ENCODE measurements around the gene PLXNA4. TPM values are rescaled to one million over a fixed set of nuclear protein-coding genes. Genes with fewer than 3 reads are reported as not detected.

The PLXNA4 gene
- total RNA-seq, 1 experiment from 2014 or later = 0.81 TPM

DNA sequence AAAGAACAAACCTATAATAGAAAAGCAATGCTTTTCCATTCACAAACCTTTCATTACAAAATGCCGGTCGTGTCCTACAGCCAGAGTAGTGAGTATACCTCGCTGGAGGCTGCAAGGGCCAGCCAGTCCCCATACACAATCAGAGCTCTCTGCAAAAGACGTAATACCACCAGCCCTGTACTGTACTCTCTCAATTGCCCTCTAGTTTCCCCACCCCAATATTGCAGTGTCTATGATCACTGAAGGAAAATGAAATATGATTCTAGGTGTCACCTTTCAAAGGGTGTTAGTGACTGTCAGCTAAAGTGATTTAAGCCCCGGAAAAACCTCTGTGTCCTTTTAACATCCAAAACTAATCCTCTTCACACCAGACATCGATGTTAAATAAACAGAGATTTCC is 24.8 kb downstream of the PLXNA4 start:
- DNase-seq (ENCODE audit: low spot score) = no peak
- Mint-ChIP-seq H3K27ac (no peak overlapping the region), H3K4me1 (peaks cover 17% of the 10 kb centered on the region), H3K36me3 (peaks cover 23% of the 10 kb centered on the region), H3K9me3 (peaks cover 32% of the 10 kb centered on the region), H3K27me3 (ENCODE audit: low read depth) (peaks cover 15% of the 10 kb centered on the region), H3K4me3 (no peak overlapping the region)
- TF ChIP-seq, protein P1, sequence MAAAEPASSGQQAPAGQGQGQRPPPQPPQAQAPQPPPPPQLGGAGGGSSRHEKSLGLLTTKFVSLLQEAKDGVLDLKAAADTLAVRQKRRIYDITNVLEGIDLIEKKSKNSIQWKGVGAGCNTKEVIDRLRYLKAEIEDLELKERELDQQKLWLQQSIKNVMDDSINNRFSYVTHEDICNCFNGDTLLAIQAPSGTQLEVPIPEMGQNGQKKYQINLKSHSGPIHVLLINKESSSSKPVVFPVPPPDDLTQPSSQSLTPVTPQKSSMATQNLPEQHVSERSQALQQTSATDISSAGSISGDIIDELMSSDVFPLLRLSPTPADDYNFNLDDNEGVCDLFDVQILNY (CRISPR knock-in tag; IDR thresholded peaks at IDR 0.05) = no peak
- TF ChIP-seq FOXP1 (CRISPR knock-in tag; IDR thresholded peaks at IDR 0.05; ENCODE audit: borderline replicate concordance) = no peak
- TF ChIP-seq ETV6 (CRISPR knock-in tag; IDR thresholded peaks at IDR 0.05) = no peak
- TF ChIP-seq, protein P2, sequence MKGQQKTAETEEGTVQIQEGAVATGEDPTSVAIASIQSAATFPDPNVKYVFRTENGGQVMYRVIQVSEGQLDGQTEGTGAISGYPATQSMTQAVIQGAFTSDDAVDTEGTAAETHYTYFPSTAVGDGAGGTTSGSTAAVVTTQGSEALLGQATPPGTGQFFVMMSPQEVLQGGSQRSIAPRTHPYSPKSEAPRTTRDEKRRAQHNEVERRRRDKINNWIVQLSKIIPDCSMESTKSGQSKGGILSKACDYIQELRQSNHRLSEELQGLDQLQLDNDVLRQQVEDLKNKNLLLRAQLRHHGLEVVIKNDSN (CRISPR knock-in tag; IDR thresholded peaks at IDR 0.05) = no peak
- no peak for TF ChIP-seq SP1 (CRISPR knock-in tag; conservative IDR thresholded peaks at IDR 0.05)
- no peak for TF ChIP-seq EMX1 (CRISPR knock-in tag; IDR thresholded peaks at IDR 0.05)
- TF ChIP-seq, protein P3, sequence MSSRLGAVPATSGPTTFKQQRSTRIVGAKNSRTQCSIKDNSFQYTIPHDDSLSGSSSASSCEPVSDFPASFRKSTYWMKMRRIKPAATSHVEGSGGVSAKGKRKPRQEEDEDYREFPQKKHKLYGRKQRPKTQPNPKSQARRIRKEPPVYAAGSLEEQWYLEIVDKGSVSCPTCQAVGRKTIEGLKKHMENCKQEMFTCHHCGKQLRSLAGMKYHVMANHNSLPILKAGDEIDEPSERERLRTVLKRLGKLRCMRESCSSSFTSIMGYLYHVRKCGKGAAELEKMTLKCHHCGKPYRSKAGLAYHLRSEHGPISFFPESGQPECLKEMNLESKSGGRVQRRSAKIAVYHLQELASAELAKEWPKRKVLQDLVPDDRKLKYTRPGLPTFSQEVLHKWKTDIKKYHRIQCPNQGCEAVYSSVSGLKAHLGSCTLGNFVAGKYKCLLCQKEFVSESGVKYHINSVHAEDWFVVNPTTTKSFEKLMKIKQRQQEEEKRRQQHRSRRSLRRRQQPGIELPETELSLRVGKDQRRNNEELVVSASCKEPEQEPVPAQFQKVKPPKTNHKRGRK (CRISPR knock-in tag; IDR thresholded peaks at IDR 0.05; ENCODE audit: borderline replicate concordance) = no peak
- no peak for TF ChIP-seq NFYB (CRISPR knock-in tag; conservative IDR thresholded peaks at IDR 0.05; ENCODE audit: low read depth)
- no peak for TF ChIP-seq HMGA2 (CRISPR knock-in tag; IDR thresholded peaks at IDR 0.05)
- ATAC-seq = no peak
- POLR2A ChIA-PET = no interaction called here
- CTCF ChIA-PET = interaction anchor here (1.5 to 2.0 kb wide), 2 partner anchors 25 to 34 kb away, joined by 5 to 7 read pairs; partner anchors contain the start of gene PLXNA4

DNA sequence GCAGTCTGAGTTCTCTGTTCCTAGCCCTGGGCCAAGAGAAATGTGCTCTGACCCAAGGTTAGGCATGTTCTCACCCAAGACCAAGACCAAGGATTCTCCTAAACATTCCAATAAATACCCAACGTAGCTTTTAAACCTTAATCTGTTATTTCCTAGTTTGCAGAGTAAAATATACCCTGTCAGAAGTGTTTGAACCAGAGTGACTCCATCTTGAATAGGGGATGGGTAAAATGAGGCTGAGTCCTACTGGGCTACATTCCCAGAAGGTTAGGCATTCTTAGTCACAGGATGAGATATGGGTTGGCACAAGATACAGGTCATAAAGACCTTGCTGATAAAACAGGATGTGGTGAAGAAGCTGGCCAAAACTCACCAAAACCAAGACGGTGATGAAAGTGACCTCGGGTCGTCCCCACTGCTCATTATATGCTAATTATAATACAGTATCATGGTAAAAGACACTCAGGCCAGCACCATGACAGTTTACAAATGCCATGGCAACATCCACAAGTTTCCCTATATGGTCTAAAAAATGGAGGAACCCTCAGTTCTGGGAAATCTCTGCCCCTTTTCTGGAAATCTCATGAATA is 27.7 kb downstream of the PLXNA4 start:
- Mint-ChIP-seq H3K36me3 (peaks cover 27% of the 10 kb centered on the region), H3K27ac (no peak overlapping the region), H3K9me3 (peaks cover 33% of the 10 kb centered on the region), H3K4me1 (peaks cover 42% of the 10 kb centered on the region), H3K27me3 (ENCODE audit: low read depth) (peaks cover 18% of the 10 kb centered on the region), H3K4me3 (no peak overlapping the region)
- DNase-seq (ENCODE audit: low spot score) (no peak), ATAC-seq (no peak)
- ChIA-PET POLR2A (no interaction called here), CTCF (no interaction called here)
- TF ChIP-seq, protein P4, sequence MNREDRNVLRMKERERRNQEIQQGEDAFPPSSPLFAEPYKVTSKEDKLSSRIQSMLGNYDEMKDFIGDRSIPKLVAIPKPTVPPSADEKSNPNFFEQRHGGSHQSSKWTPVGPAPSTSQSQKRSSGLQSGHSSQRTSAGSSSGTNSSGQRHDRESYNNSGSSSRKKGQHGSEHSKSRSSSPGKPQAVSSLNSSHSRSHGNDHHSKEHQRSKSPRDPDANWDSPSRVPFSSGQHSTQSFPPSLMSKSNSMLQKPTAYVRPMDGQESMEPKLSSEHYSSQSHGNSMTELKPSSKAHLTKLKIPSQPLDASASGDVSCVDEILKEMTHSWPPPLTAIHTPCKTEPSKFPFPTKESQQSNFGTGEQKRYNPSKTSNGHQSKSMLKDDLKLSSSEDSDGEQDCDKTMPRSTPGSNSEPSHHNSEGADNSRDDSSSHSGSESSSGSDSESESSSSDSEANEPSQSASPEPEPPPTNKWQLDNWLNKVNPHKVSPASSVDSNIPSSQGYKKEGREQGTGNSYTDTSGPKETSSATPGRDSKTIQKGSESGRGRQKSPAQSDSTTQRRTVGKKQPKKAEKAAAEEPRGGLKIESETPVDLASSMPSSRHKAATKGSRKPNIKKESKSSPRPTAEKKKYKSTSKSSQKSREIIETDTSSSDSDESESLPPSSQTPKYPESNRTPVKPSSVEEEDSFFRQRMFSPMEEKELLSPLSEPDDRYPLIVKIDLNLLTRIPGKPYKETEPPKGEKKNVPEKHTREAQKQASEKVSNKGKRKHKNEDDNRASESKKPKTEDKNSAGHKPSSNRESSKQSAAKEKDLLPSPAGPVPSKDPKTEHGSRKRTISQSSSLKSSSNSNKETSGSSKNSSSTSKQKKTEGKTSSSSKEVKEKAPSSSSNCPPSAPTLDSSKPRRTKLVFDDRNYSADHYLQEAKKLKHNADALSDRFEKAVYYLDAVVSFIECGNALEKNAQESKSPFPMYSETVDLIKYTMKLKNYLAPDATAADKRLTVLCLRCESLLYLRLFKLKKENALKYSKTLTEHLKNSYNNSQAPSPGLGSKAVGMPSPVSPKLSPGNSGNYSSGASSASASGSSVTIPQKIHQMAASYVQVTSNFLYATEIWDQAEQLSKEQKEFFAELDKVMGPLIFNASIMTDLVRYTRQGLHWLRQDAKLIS (CRISPR knock-in tag; IDR thresholded peaks at IDR 0.05; ENCODE audit: borderline replicate concordance) = no peak
- TF ChIP-seq NFE2L1 (CRISPR knock-in tag; IDR thresholded peaks at IDR 0.05) = no peak
- no peak for TF ChIP-seq FOXK1 (CRISPR knock-in tag; IDR thresholded peaks at IDR 0.05)
- no peak for TF ChIP-seq JAZF1 (CRISPR knock-in tag; IDR thresholded peaks at IDR 0.05)
- TF ChIP-seq, protein P5, sequence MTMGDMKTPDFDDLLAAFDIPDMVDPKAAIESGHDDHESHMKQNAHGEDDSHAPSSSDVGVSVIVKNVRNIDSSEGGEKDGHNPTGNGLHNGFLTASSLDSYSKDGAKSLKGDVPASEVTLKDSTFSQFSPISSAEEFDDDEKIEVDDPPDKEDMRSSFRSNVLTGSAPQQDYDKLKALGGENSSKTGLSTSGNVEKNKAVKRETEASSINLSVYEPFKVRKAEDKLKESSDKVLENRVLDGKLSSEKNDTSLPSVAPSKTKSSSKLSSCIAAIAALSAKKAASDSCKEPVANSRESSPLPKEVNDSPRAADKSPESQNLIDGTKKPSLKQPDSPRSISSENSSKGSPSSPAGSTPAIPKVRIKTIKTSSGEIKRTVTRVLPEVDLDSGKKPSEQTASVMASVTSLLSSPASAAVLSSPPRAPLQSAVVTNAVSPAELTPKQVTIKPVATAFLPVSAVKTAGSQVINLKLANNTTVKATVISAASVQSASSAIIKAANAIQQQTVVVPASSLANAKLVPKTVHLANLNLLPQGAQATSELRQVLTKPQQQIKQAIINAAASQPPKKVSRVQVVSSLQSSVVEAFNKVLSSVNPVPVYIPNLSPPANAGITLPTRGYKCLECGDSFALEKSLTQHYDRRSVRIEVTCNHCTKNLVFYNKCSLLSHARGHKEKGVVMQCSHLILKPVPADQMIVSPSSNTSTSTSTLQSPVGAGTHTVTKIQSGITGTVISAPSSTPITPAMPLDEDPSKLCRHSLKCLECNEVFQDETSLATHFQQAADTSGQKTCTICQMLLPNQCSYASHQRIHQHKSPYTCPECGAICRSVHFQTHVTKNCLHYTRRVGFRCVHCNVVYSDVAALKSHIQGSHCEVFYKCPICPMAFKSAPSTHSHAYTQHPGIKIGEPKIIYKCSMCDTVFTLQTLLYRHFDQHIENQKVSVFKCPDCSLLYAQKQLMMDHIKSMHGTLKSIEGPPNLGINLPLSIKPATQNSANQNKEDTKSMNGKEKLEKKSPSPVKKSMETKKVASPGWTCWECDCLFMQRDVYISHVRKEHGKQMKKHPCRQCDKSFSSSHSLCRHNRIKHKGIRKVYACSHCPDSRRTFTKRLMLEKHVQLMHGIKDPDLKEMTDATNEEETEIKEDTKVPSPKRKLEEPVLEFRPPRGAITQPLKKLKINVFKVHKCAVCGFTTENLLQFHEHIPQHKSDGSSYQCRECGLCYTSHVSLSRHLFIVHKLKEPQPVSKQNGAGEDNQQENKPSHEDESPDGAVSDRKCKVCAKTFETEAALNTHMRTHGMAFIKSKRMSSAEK (CRISPR knock-in tag; IDR thresholded peaks at IDR 0.05; ENCODE audit: borderline replicate concordance) = no peak
- no peak for TF ChIP-seq RELA (CRISPR knock-in tag; IDR thresholded peaks at IDR 0.05; ENCODE audit: borderline replicate concordance)
- no peak for TF ChIP-seq HMGA2 (CRISPR knock-in tag; IDR thresholded peaks at IDR 0.05)
- TF ChIP-seq ESRRA (CRISPR knock-in tag; IDR thresholded peaks at IDR 0.05; ENCODE audit: borderline replicate concordance) = no peak
- TF ChIP-seq, protein P6, sequence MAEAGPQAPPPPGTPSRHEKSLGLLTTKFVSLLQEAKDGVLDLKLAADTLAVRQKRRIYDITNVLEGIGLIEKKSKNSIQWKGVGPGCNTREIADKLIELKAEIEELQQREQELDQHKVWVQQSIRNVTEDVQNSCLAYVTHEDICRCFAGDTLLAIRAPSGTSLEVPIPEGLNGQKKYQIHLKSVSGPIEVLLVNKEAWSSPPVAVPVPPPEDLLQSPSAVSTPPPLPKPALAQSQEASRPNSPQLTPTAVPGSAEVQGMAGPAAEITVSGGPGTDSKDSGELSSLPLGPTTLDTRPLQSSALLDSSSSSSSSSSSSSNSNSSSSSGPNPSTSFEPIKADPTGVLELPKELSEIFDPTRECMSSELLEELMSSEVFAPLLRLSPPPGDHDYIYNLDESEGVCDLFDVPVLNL (CRISPR knock-in tag; IDR thresholded peaks at IDR 0.05; ENCODE audit: borderline replicate concordance, low read depth) = no peak
- TF ChIP-seq, protein P7, sequence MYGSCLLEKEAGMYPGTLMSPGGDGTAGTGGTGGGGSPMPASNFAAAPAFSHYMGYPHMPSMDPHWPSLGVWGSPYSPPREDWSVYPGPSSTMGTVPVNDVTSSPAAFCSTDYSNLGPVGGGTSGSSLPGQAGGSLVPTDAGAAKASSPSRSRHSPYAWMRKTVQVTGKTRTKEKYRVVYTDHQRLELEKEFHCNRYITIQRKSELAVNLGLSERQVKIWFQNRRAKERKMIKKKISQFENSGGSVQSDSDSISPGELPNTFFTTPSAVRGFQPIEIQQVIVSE (CRISPR knock-in tag; IDR thresholded peaks at IDR 0.05; ENCODE audit: borderline replicate concordance) = no peak
- no peak for TF ChIP-seq TP53 (CRISPR knock-in tag; IDR thresholded peaks at IDR 0.05)

Measured in WTC11 (cell line).